Upper lobe of left lung (tissue), 4 donors: ENCODE measurements around the gene CHD9.

Source experiments
- CTCF ChIP-seq, 6 experiments: fragments of 450-650 bp in 4 of 6; fragments of 200-600 bp in 2 of 6; sonication (generic) in 2 of 6; IDR thresholded peaks; one replicate each; pipeline ENCODE4 v1.5.1; 2016 to 2019; ENCODE audit warnings: antibody characterized with exemption in 6 of 6
- POLR2AphosphoS5 ChIP-seq, 2 donors: sonication (generic); formaldehyde crosslinking; IDR thresholded peaks; one replicate each; pipeline ENCODE4 v1.5.1; 2017; ENCODE audit warnings: antibody characterized with exemption in 2 of 2

- TF ChIP-seq CTCF (IDR thresholded peaks at IDR 0.05) (no peak), POLR2AphosphoS5 (IDR thresholded peaks at IDR 0.05) (no peak)
Observed at GRCh38 chr16:53176434-53176833, 121.6 kb downstream of the CHD9 start.
